GM19193 (cell line): ENCODE measurements around the gene TTC13.

Source experiments
- POLR2A ChIP-seq: IDR thresholded peaks from 4 replicates; pipeline ENCODE4 v1.6.1; 2011; ENCODE audit not compliant: insufficient read depth, insufficient read length; ENCODE audit errors: extremely low read depth

TTC13 gene

GRCh38 chr1:230909974-230910754, 68.5 kb downstream of the TTC13 start:
- TF ChIP-seq POLR2A = no peak

GRCh38 chr1:230907472-230908205, 71.0 kb downstream of the TTC13 start:
- TF ChIP-seq POLR2A = no peak

GRCh38 chr1:230906226-230906625, 72.4 kb downstream of the TTC13 start:
- no peak for TF ChIP-seq POLR2A

- TF ChIP-seq POLR2A = no peak
Measured at GRCh38 chr1:230905733-230906132, 72.9 kb downstream of the TTC13 start.

- no peak for TF ChIP-seq POLR2A
Measured at GRCh38 chr1:230902349-230902923, 76.2 kb downstream of the TTC13 start.

GRCh38 chr1:230901671-230902070, 77.0 kb downstream of the TTC13 start:
- TF ChIP-seq POLR2A = no peak

- no peak for TF ChIP-seq POLR2A
Measured at GRCh38 chr1:230900984-230901383, 77.7 kb downstream of the TTC13 start.

GRCh38 chr1:230899841-230900251, 78.8 kb downstream of the TTC13 start:
- no peak for TF ChIP-seq POLR2A

GRCh38 chr1:230898748-230899147, 79.9 kb downstream of the TTC13 start:
- TF ChIP-seq POLR2A = no peak

- TF ChIP-seq POLR2A = no peak
Measured at GRCh38 chr1:230898144-230898543, 80.5 kb downstream of the TTC13 start.

- TF ChIP-seq POLR2A = no peak
Measured at GRCh38 chr1:230896779-230897178, 81.9 kb downstream of the TTC13 start.

GRCh38 chr1:230895452-230895851, 83.2 kb downstream of the TTC13 start:
- TF ChIP-seq POLR2A = no peak

GRCh38 chr1:230894664-230895063, 84.0 kb downstream of the TTC13 start:
- no peak for TF ChIP-seq POLR2A

GRCh38 chr1:230894032-230894431, 84.6 kb downstream of the TTC13 start:
- no peak for TF ChIP-seq POLR2A

GRCh38 chr1:230892018-230892491, 86.6 kb downstream of the TTC13 start:
- TF ChIP-seq POLR2A = no peak

GRCh38 chr1:230891413-230891812, 87.2 kb downstream of the TTC13 start:
- no peak for TF ChIP-seq POLR2A

- no peak for TF ChIP-seq POLR2A
Measured at GRCh38 chr1:230884646-230885045, 94.0 kb downstream of the TTC13 start.

- no peak for TF ChIP-seq POLR2A
Measured at GRCh38 chr1:230883967-230884366, 94.7 kb downstream of the TTC13 start.
